Pulmonary artery endothelial cell (primary cell): ENCODE measurements around the gene NMT1. TPM values are rescaled to one million over a fixed set of nuclear protein-coding genes. Genes with fewer than 3 reads are reported as not detected.

Experiments
- DNase-seq: peaks from one replicate; pipeline ENCODE4 v3.0.0-alpha.2; 2011; ENCODE audit warnings: low read depth, low spot score
- total RNA-seq: library from RNA; depleted of rRNA; stranded (reverse); fragments of >200 nt; gene quantifications from 2 replicates; pipeline ENCODE4 v1.2.3, GENCODE V29; 2014

The NMT1 gene
- total RNA-seq, 1 donor from 2014 or later = 74.8 TPM

DNA sequence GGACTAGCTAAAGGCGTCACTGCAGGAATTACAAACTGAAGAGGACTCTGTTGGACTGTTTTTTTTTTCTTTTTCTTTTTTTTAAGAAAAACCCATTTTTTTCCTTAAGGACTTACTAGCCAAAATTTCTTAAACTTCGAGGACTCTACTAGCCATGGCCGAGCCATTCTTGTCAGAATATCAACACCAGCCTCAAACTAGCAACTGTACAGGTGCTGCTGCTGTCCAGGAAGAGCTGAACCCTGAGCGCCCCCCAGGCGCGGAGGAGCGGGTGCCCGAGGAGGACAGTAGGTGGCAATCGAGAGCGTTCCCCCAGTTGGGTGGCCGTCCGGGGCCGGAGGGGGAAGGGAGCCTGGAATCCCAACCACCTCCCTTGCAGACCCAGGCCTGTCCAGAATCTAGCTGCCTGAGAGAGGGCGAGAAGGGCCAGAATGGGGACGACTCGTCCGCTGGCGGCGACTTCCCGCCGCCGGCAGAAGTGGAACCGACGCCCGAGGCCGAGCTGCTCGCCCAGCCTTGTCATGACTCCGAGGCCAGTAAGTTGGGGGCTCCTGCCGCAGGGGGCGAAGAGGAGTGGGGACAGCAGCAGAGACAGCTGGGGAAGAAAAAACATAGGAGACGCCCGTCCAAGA is 88.0 kb downstream of the NMT1 start:
- no peak for DNase-seq

DNA sequence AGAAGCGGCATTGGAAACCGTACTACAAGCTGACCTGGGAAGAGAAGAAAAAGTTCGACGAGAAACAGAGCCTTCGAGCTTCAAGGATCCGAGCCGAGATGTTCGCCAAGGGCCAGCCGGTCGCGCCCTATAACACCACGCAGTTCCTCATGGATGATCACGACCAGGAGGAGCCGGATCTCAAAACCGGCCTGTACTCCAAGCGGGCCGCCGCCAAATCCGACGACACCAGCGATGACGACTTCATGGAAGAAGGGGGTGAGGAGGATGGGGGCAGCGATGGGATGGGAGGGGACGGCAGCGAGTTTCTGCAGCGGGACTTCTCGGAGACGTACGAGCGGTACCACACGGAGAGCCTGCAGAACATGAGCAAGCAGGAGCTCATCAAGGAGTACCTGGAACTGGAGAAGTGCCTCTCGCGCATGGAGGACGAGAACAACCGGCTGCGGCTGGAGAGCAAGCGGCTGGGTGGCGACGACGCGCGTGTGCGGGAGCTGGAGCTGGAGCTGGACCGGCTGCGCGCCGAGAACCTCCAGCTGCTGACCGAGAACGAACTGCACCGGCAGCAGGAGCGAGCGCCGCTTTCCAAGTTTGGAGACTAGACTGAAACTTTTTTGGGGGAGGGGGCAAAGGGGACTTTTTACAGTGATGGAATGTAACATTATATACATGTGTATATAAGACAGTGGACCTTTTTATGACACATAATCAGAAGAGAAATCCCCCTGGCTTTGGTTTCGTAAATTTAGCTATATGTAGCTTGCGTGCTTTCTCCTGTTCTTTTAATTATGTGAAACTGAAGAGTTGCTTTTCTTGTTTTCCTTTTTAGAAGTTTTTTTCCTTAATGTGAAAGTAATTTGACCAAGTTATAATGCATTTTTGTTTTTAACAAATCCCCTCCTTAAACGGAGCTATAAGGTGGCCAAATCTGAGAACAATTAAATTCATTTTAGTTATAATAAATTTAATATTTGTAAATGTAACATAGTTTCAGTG is 88.8 kb downstream of the NMT1 start:
- no peak for DNase-seq

DNA sequence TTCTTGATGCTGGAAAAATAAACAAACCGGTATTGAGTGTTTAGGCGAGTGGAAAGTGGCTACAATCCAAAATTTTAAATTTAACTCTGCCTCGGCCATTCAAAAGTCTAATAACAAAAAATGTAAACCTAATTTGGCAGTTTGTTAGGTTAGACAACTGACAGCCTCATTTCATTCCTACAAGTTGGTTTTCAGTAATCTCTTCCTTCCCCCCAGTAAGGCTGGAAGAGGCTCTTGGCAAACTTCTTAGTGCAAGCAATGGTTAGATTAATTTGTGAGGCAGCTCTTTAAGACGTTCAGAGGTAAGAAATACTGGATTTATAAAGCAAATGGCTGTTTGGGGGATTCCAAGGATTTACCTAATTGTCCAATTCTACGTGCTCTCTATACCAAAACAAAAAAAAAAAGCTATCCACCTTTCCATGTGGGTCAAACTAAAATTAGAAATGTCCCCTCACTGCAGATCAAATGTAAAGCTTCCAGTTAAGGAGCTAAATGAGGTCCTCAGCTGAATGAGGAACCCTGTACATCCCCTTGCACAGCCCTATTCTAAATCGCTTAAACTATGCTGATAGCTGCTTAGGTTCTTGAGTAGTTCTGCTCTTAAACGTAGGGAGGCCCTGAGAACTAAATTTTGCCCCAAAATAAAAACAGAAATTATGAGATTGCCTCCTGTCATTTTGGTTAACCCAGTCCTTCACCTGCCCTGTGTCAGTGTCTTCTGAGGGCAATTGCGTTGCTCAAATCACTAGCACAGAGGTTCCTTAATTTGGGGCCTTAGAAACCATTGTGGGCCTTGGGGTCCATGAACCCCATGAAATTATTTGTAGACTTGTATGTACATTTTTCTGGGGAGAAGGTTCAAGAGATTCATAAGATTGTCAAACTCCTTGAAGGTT is 90.0 kb downstream of the NMT1 start:
- no peak for DNase-seq

DNA sequence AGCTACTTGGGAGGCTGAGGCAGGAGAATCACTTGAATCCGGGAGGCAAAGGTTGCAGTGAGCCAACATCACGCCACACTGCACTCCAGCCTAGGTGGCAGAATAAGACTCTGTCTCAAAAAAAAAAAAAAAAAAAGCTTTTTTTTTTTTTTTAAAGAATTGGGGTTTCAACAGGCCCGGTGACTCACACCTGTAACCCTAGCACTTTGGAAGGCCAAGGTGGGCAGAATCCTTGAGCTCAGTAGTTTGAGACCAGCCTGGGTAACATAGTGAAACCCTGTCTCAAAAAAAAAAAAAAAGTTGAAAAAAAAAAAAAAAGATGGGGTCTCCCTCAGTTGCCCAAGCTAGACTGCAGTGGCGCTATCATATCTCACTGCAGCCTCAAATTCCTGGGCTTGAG is 93.9 kb downstream of the NMT1 start:
- DNase-seq = no peak

DNA sequence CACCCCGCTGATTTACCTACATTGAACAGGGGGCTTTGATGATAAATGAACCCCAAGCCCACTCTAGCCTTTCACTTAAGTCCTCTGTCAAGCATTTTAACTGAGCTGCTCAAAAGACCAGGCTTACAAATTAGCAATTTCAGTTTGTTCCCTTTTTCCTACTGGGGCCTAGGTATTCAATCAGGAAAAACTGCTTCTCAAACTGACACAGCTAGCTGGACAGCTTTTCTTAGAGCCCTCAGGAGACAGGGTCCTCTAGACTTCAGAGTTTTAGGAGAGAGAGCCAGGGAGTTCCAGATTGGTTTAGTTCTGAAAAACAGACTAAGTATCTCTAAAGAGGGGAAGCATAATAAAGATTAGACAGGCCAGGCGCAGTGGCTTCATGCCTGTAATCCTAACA is 94.4 kb downstream of the NMT1 start:
- DNase-seq = no peak

DNA sequence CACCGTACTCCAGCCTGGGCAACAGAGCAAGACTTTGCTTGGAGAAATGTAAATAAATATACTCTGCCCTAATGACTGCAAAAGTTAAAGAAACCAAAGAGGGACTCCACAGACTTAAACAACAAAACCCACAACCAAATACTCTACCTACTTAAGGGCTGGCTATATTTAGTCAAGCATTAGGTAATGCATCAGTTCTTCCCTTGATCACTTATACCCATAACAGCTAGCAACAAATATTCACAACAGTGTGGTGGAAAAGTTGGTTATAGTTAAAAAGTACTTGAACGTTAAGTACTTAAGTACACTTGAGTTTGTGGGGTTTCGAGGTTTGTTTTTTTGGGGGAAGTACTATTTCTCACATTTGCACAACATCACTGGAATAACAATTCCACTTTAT is 95.1 kb downstream of the NMT1 start:
- DNase-seq = no peak

Other genes with a start within 250 kb of the NMT1 start
- gene GJC1, start 231.0 kb upstream of the NMT1 start, total RNA-seq = 5.4 and 14.1 TPM in 2 replicates
- not detected in 2 replicates for gene HIGD1B, start 213.4 kb upstream of the NMT1 start, total RNA-seq
- 226 and 278 TPM in 2 replicates for gene EFTUD2, start 161.9 kb upstream of the NMT1 start, total RNA-seq
- gene GFAP, start 145.8 kb upstream of the NMT1 start, total RNA-seq = 0.35 and 0.53 TPM in 2 replicates
- 3.4 and 6.5 TPM in 2 replicates for gene KIF18B, start 113.5 kb upstream of the NMT1 start, total RNA-seq
- gene C1QL1, start 93.0 kb upstream of the NMT1 start, total RNA-seq = 0.11 and 0.20 TPM in 2 replicates
- 20.9 and 34.8 TPM in 2 replicates for gene DCAKD, start 9.7 kb upstream of the NMT1 start, total RNA-seq
- 10.5 and 13.7 TPM in 2 replicates for gene PLCD3, start 71.2 kb downstream of the NMT1 start, total RNA-seq
- 4.4 and 5.5 TPM in 2 replicates for gene ACBD4, start 74.4 kb downstream of the NMT1 start, total RNA-seq
- gene HEXIM1, start 87.2 kb downstream of the NMT1 start, total RNA-seq = 9.7 and 9.8 TPM in 2 replicates
- gene HEXIM2, start 100.6 kb downstream of the NMT1 start, total RNA-seq = 3.0 and 4.4 TPM in 2 replicates
- gene FMNL1, start 160.6 kb downstream of the NMT1 start, total RNA-seq = 0.63 and 1.1 TPM in 2 replicates
- not detected in 2 replicates for gene SPATA32, start 200.8 kb downstream of the NMT1 start, total RNA-seq